Fibroblast of pulmonary artery (primary cell): ENCODE measurements around the gene KRT9.

ENCODE experiments used
- DNase-seq: peaks from one replicate; pipeline ENCODE4 v3.0.0-alpha.2; 2010; ENCODE audit warnings: low read depth
- H3K4me3 ChIP-seq: replicated peaks from 2 replicates; pipeline ENCODE4 v1.5.1; 2011; ENCODE audit warnings: low read depth, mild to moderate bottlenecking, control low read depth, low read length, moderate library complexity
- TF ChIP-seq, protein P1 (sequence below): IDR thresholded peaks from 2 replicates; pipeline ENCODE4 v1.5.1; 2011; ENCODE audit warnings: mild to moderate bottlenecking, control low read depth, low read length, inconsistent platforms; ENCODE audit errors: missing control alignments

KRT9 gene

DNA sequence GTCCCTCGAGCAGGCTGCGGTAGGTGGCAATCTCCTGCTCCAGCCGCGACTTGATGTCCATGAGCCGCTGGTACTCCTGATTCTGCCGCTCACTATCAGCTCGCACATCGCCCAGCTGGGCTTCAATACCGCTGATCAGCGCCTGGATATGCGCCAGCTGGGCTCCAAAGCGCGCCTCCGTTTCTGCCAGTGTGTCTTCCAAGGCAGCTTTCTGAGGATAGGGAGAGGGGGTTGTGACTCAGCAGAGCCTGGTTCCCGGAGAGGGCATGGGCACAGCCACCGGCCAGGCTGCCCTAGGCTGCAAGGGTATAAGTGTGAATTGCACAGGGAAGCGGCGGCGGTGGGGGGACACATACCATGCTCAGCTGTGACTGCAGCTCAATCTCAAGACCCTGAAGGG, 48.1 kb downstream of the KRT9 start:
- no peak for DNase-seq
- H3K4me3 ChIP-seq, result no peak overlapping the region
- TF ChIP-seq, protein P1, sequence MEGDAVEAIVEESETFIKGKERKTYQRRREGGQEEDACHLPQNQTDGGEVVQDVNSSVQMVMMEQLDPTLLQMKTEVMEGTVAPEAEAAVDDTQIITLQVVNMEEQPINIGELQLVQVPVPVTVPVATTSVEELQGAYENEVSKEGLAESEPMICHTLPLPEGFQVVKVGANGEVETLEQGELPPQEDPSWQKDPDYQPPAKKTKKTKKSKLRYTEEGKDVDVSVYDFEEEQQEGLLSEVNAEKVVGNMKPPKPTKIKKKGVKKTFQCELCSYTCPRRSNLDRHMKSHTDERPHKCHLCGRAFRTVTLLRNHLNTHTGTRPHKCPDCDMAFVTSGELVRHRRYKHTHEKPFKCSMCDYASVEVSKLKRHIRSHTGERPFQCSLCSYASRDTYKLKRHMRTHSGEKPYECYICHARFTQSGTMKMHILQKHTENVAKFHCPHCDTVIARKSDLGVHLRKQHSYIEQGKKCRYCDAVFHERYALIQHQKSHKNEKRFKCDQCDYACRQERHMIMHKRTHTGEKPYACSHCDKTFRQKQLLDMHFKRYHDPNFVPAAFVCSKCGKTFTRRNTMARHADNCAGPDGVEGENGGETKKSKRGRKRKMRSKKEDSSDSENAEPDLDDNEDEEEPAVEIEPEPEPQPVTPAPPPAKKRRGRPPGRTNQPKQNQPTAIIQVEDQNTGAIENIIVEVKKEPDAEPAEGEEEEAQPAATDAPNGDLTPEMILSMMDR, result no peak

DNA sequence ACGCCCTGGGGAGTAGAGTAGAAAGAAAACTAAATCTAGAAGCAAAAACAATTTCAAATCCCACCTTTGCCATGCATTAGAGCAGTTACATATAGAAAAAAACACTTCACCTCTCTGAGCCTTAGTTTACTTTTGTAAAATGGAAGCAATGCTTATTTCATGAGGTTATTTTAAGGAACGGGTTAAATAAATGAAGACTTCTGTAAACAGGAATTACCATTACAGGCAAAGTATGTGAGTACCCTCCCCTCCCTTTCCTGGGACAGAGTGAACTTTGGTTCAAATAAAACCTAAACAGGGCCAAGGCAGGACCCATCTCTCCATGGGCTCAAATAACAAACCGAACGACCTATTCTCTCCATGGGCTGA, 48.6 kb downstream of the KRT9 start:
- H3K4me3 ChIP-seq, result no peak overlapping the region
- DNase-seq, result no peak
- TF ChIP-seq, protein P1, result no peak

DNA sequence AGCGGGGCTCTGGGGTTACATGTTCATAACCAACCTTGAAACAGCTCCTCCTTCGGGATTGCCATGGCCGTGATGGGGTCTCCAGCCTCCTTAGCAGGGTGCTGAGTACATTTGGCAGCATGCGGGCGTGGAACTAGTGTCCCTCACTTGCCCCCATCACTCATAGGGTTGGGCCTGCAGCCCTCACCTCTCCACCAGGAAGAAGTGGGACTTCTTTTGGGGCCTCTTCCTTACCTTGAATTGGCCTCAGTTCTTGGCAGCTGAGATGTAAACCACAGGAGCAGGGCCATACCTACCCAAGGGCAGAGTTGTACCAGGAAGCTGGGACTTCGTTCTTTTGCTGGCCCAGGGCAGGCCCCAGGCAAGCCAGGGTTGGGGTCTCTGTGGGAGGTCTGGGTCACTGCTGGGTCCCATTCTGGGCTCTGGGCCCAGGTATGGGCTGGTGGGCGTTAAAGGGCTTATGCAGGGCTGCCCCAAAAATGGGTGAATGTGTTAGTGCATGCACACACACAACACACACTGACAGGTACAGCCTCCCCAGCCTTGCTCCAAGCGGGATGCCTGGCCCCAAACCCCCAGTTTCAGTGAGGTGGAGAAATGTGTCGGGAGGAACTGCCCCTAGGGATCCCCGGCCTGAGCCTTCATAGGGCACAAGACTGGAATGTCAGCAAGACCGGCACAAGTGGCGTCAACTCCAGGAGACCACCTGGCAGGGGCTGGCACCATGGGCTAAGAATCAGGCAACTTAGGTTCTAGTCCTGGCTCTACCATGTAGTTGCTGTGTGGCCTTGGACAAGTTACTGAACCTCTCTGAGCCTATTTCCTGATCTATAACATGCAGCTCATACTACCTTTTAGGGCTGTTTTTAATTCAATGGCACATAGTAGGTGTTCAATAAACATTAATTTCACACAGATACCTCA, 49.3 kb downstream of the KRT9 start:
- TF ChIP-seq, protein P1, result no peak
- no peak overlapping the region for H3K4me3 ChIP-seq
- no peak for DNase-seq

DNA sequence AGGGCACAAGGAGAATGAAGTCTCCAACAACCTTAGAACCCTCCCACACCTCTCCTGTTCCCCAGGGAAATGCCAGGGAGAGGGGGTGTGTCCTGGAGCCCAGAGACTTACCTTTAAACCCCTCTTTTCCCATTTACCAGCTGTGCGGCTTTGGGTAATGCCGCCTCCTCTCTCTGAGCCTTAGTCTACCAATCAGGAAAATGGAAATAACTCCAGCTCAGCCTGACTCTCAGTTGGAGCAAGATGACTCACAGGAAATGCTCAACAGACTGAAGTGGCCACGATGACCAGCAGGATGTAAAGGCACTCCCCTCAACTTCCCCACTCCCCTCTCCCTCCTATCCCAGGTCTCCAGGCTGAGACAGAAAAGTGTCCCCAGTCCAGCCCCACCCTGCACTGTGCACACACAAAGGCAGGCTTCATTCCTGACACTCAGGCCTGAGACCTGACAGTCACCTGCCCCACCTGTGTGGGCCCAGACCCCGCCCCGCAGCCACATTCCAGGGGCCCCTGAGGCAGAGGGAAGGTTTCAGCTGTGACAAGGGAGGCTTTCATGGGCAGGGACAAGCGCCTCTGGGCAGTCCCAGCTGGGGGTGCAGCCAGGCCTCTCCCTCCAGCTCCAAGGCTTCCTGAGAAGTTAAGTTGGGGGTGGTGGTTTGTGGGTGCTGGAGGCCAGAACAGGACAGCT, 50.1 kb downstream of the KRT9 start:
- TF ChIP-seq, protein P1, result no peak
- no peak overlapping the region for H3K4me3 ChIP-seq
- peak; percentile 78 for DNase-seq

DNA sequence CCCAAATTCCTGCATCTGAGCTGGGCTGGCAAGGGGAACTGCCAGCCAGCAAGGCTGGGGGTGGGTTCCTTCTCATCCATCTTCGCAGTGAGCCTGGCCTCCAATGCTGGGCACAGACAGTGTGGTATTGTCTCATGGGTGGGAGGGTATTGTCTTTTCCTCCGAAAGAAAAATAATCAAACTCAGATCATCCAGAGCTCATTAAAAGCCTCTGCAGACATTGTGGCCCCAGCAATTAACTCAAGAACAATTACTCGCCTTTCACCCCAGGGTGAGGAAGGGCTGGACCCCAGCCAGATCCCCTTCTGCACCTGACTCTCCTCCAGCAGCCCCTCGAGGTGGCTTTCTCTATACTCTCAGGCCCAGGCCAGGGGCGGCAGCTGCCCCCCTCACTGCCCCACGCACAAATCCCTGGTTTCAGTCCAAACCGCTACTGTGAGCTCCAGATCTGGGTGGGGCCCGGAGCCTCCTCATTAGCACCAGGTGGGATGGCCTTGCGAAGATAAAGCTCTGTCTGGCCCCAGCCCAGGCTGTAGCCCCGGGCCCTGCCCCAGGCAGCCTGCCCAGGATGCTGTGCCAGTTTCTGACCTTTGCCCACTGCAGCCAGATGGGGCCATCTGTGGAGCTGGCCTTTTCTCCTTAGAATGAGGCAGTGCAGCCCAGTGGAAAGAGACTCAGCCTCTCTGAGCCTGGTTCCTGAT, 50.9 kb downstream of the KRT9 start:
- DNase-seq, result no peak

DNA sequence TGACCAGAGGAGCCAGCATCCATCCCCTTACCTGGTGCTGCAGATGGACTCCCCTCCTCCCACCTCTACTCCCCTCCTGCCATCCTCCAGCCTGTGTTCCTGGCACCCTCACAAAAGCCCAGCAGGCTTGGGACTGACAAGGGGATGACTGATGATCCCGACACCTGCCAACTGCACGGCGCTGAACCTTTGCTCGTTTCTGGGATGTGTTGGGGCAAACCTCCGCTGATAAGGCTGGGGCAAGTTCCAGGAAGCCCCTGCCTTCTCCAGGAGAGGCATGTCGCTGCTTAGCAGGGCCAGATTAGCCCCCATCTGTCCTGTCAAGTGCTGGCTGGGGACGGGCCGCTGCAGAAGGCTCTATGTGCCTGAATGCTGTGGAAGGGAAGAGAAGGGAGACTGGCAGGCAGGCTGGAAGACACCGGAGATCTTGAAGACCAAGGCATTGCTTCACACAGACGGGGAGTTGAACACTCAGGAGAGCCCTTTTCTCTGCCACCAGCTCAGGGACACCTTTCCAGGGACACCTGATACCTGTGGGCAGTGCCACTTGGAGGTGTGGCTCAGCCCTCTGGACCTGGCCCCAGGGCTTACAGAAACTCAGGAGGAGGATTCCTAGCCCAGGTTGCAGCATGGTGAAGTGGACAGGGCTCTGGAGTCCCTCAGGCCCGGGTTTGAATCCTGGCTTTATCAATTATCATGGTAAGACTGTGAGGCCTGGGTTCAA, 52.2 kb downstream of the KRT9 start:
- no peak overlapping the region for H3K4me3 ChIP-seq
- TF ChIP-seq, protein P1, result no peak
- no peak for DNase-seq

More for the DNA sequence above, 50.9 kb downstream of the KRT9 start:
- TF ChIP-seq, protein P1, result no peak
- H3K4me3 ChIP-seq, result no peak overlapping the region
